Hepatocyte (in vitro differentiated cells): ENCODE data around the gene HRCT1. TPM values are rescaled to one million over a fixed set of nuclear protein-coding genes. Genes with fewer than 3 reads are reported as not detected.

ENCODE experiments used
- DNase-seq: peaks from one replicate; pipeline ENCODE4 v3.0.0-alpha.2; 2016; ENCODE audit warnings: low spot score
- H2AFZ ChIP-seq: fragments of 200-600 bp; sonication (generic); 2 replicates; pipeline ENCODE4 v1.6.0; 2016; ENCODE audit warnings: antibody characterized with exemption, mild to moderate bottlenecking
- H3K27ac ChIP-seq: fragments of 200-600 bp; sonication (generic); 2 replicates; pipeline ENCODE4 v1.5.1; 2016; ENCODE audit warnings: mild to moderate bottlenecking
- H3K27me3 ChIP-seq: fragments of 200-600 bp; sonication (generic); 2 replicates; pipeline ENCODE4 v1.6.1; 2016
- H3K36me3 ChIP-seq: fragments of 200-600 bp; sonication (generic); replicated peaks from 2 replicates; pipeline ENCODE4 v1.5.1; 2016; ENCODE audit warnings: low read depth; ENCODE audit not compliant: insufficient read depth
- H3K4me1 ChIP-seq: fragments of 200-600 bp; sonication (generic); 2 replicates; pipeline ENCODE4 v1.5.1; 2016; ENCODE audit warnings: mild to moderate bottlenecking, moderate library complexity; ENCODE audit not compliant: insufficient read depth
- H3K4me2 ChIP-seq: fragments of 200-600 bp; sonication (generic); 2 replicates; pipeline ENCODE4 v1.6.0; 2016
- H3K4me3 ChIP-seq: fragments of 200-600 bp; sonication (generic); 2 replicates; pipeline ENCODE4 v1.5.1; 2016; ENCODE audit warnings: mild to moderate bottlenecking
- H3K79me2 ChIP-seq: fragments of 200-600 bp; sonication (generic); 2 replicates; pipeline ENCODE4 v1.6.0; 2017; ENCODE audit warnings: mild to moderate bottlenecking
- H3K9me2 ChIP-seq: fragments of 200-600 bp; sonication (generic); replicated peaks from 2 replicates; pipeline ENCODE4 v1.6.0; 2017; ENCODE audit warnings: mild to moderate bottlenecking; ENCODE audit not compliant: insufficient read depth
- H3K9me3 ChIP-seq: fragments of 200-600 bp; sonication (generic); 2 replicates; pipeline ENCODE4 v1.5.1; 2016; ENCODE audit warnings: low read depth, mild to moderate bottlenecking
- H4K20me1 ChIP-seq: fragments of 200-600 bp; sonication (generic); 2 replicates; pipeline ENCODE4 v1.6.0; 2016; ENCODE audit warnings: mild to moderate bottlenecking; ENCODE audit not compliant: insufficient read depth, poor library complexity, severe bottlenecking
- CTCF ChIP-seq: fragments of 200-600 bp; sonication (generic); IDR thresholded peaks from 2 replicates; pipeline ENCODE4 v1.5.1; 2016; ENCODE audit warnings: antibody characterized with exemption, mild to moderate bottlenecking; ENCODE audit not compliant: poor library complexity
- EZH2 ChIP-seq: fragments of 200-600 bp; sonication (generic); IDR thresholded peaks from 2 replicates; pipeline ENCODE4 v1.6.1; 2016; ENCODE audit warnings: antibody characterized with exemption, mild to moderate bottlenecking, borderline replicate concordance
- EZH2phosphoT487 ChIP-seq: fragments of 200-600 bp; sonication (generic); IDR thresholded peaks from one replicate; pipeline ENCODE4 v1.6.1; 2018; ENCODE audit warnings: antibody characterized with exemption, mild to moderate bottlenecking, low read depth, moderate library complexity; ENCODE audit not compliant: unreplicated experiment, severe bottlenecking
- WGBS: methylation state at CpG from one replicate; pipeline ENCODE4 v1.1.6; 2016; ENCODE audit warnings: low lambda C conversion rate; ENCODE audit errors: missing lambda C conversion rate; 5-methylcytosine and 5-hydroxymethylcytosine counted together
- polyA plus RNA-seq: library from polyadenylated mRNA; unstranded; fragments of >200 nt; fragmentation: Nextera tagmentation; extraction: Ambion mirVana; gene quantifications from 2 replicates; pipeline ENCODE4 v1.2.1, GENCODE V29; 2016
- total RNA-seq: library from RNA; depleted of rRNA; stranded (reverse); fragments of >200 nt; gene quantifications from 2 replicates; pipeline ENCODE4 v1.2.3, GENCODE V29; 2014

The HRCT1 gene
- total and polyA plus RNA-seq, 2 experiments from 2014 or later = 0.90 to 1.8 TPM

- no peak overlapping the region for H2AFZ ChIP-seq
- WGBS = 93% methylated on average over 6 of the region's 6 CpGs
Measured at GRCh38 chr9:35929453-35929718, 23.4 kb downstream of the HRCT1 start.

GRCh38 chr9:35930521-35930920, 24.5 kb downstream of the HRCT1 start:
- no peaks in the 10 kb centered on the region for H3K79me2 ChIP-seq
- H3K4me1 ChIP-seq = peaks cover 3% of the 10 kb centered on the region

More at GRCh38 chr9:35929453-35929718, 23.4 kb downstream of the HRCT1 start:
- no peaks in the 10 kb centered on the region for H3K36me3 ChIP-seq
- no peaks in the 10 kb centered on the region for H4K20me1 ChIP-seq
- TF ChIP-seq CTCF (no peak), EZH2phosphoT487 (no peak), EZH2 (no peak)
- H3K4me2 ChIP-seq = no peak overlapping the region
- no peaks in the 10 kb centered on the region for H3K27me3 ChIP-seq
- H3K4me3 ChIP-seq = no peak overlapping the region
- H3K9me3 ChIP-seq = no peaks in the 10 kb centered on the region
- no peaks in the 10 kb centered on the region for H3K4me1 ChIP-seq
- H3K79me2 ChIP-seq = no peaks in the 10 kb centered on the region
- H3K27ac ChIP-seq = no peak overlapping the region
- H3K9me2 ChIP-seq = no peaks in the 10 kb centered on the region
- no peak for DNase-seq

GRCh38 chr9:35930989-35931388, 25.0 kb downstream of the HRCT1 start:
- H3K36me3 ChIP-seq = no peaks in the 10 kb centered on the region
- no peak overlapping the region for H3K27ac ChIP-seq
- no peaks in the 10 kb centered on the region for H3K9me3 ChIP-seq
- no peak overlapping the region for H2AFZ ChIP-seq
- peaks cover 8% of the 10 kb centered on the region for H3K4me1 ChIP-seq
- no peaks in the 10 kb centered on the region for H4K20me1 ChIP-seq
- H3K79me2 ChIP-seq = no peaks in the 10 kb centered on the region
- no peaks in the 10 kb centered on the region for H3K27me3 ChIP-seq
- TF ChIP-seq EZH2phosphoT487 (no peak), EZH2 (no peak), CTCF (no peak)
- DNase-seq = no peak
- no peaks in the 10 kb centered on the region for H3K9me2 ChIP-seq
- 85% methylated on average over 3 of the region's 3 CpGs for WGBS
- H3K4me3 ChIP-seq = no peak overlapping the region
- no peak overlapping the region for H3K4me2 ChIP-seq

More at GRCh38 chr9:35930521-35930920, 24.5 kb downstream of the HRCT1 start:
- Histone ChIP-seq H3K4me3 (no peak overlapping the region), H2AFZ (no peak overlapping the region), H3K4me2 (no peak overlapping the region), H4K20me1 (no peaks in the 10 kb centered on the region), H3K9me2 (no peaks in the 10 kb centered on the region), H3K36me3 (no peaks in the 10 kb centered on the region), H3K9me3 (no peaks in the 10 kb centered on the region), H3K27ac (no peak overlapping the region), H3K27me3 (no peaks in the 10 kb centered on the region)
- no peak for DNase-seq
- TF ChIP-seq EZH2 = no peak
- no peak for TF ChIP-seq EZH2phosphoT487
- TF ChIP-seq CTCF = no peak

- no peak for DNase-seq
- H3K4me2 ChIP-seq = no peak overlapping the region
- WGBS = 94% methylated on average over 3 of the region's 3 CpGs
- H3K4me1 ChIP-seq = peaks cover 9% of the 10 kb centered on the region
- H3K4me3 ChIP-seq = no peak overlapping the region
- H3K36me3 ChIP-seq = no peaks in the 10 kb centered on the region
- no peaks in the 10 kb centered on the region for H4K20me1 ChIP-seq
- TF ChIP-seq CTCF = no peak
- no peak for TF ChIP-seq EZH2
- no peak for TF ChIP-seq EZH2phosphoT487
- no peaks in the 10 kb centered on the region for H3K79me2 ChIP-seq
- H3K9me3 ChIP-seq = no peaks in the 10 kb centered on the region
- H3K27ac ChIP-seq = no peak overlapping the region
- no peak overlapping the region for H2AFZ ChIP-seq
- H3K9me2 ChIP-seq = no peaks in the 10 kb centered on the region
- H3K27me3 ChIP-seq = no peaks in the 10 kb centered on the region
Measured at GRCh38 chr9:35932735-35933134, 26.7 kb downstream of the HRCT1 start.
